Activated naive CD4-positive, alpha-beta T cell treated with anti-CD3 and anti-CD28 coated beads for 36 hours (primary cell): Measurements from ENCODE around the gene LRP8. TPM values are rescaled to one million over a fixed set of nuclear protein-coding genes. Genes with fewer than 3 reads are reported as not detected.

Experiments
- CTCF ChIA-PET: fragments of 350-600 bp; sonication (Branson Sonifier 250); formaldehyde crosslinking; loops from one replicate; lab custom pipeline; 2021; ENCODE audit warnings: antibody characterized with exemption; lab: Charles Lee
- DNase-seq: peaks from one replicate; pipeline ENCODE4 v3.0.0-alpha.2; 2020
- H3K27ac Mint-ChIP-seq: one replicate; pipeline ENCODE4 v1.8.0; 2021; ENCODE audit warnings: mild to moderate bottlenecking, mixed read lengths
- H3K27me3 Mint-ChIP-seq: one replicate; pipeline ENCODE4 v1.8.0; 2021; ENCODE audit warnings: low read depth, mixed read lengths
- H3K36me3 Mint-ChIP-seq: one replicate; pipeline ENCODE4 v1.8.0; 2021; ENCODE audit warnings: low read depth, mixed read lengths
- H3K4me1 Mint-ChIP-seq: one replicate; pipeline ENCODE4 v1.8.0; 2021; ENCODE audit warnings: low read depth, mixed read lengths
- H3K4me3 Mint-ChIP-seq: one replicate; pipeline ENCODE4 v1.8.0; 2021; ENCODE audit warnings: mild to moderate bottlenecking, moderate library complexity, mixed read lengths
- H3K9me3 Mint-ChIP-seq: one replicate; pipeline ENCODE4 v1.8.0; 2021; ENCODE audit warnings: mixed read lengths
- intact Hi-C: fragments of 100-400 bp; cut with micrococcal nuclease; formaldehyde crosslinking; loops from one replicate; pipeline ENCODE4 v1.15.1; 2023
- total RNA-seq, 2 experiments: library from RNA; stranded (reverse); gene quantifications; one replicate each; pipeline ENCODE4 v1.2.3, GENCODE V29; 2021

The LRP8 gene
- total RNA-seq, 2 experiments from 2014 or later, result 27.7 to 32.9 TPM

GRCh38 chr1:53368314-53369033, 40.6 kb upstream of the LRP8 start:
- Mint-ChIP-seq H3K27me3 (no peaks in the 10 kb centered on the region), H3K4me1 (peaks cover 19% of the 10 kb centered on the region), H3K9me3 (no peaks in the 10 kb centered on the region), H3K4me3 (peak overlapping the region; percentile 71), H3K36me3 (no peaks in the 10 kb centered on the region), H3K27ac (peak overlapping the region; percentile 54)
- CTCF ChIA-PET, result interaction anchor here (0.7 to 2.6 kb wide), 3 partner anchors 26 to 90 kb away, joined by 3 to 9 read pairs (median 3); no protein-coding TSS in a partner anchor
- intact Hi-C loops, result loop anchor here (1.0 to 2.0 kb wide), 2 partner anchors 42 to 74 kb away; no protein-coding TSS in a partner anchor
- DNase-seq, result no peak

- CTCF ChIA-PET, result interaction anchor here (0.7 to 2.6 kb wide), 2 partner anchors 26 to 89 kb away, joined by 3 to 9 read pairs; no protein-coding TSS in a partner anchor
- H3K27ac Mint-ChIP-seq, result peak overlapping the region; percentile 54
- peak; percentile 69 for DNase-seq
- H3K4me3 Mint-ChIP-seq, result peak overlapping the region; percentile 71
- H3K27me3 Mint-ChIP-seq, result no peaks in the 10 kb centered on the region
- H3K36me3 Mint-ChIP-seq, result no peaks in the 10 kb centered on the region
- intact Hi-C loops, result loop anchor here (1.0 to 2.0 kb wide), 2 partner anchors 41 to 73 kb away; no protein-coding TSS in a partner anchor
- H3K4me1 Mint-ChIP-seq, result peaks cover 19% of the 10 kb centered on the region
- H3K9me3 Mint-ChIP-seq, result no peaks in the 10 kb centered on the region
Measured at GRCh38 chr1:53367503-53368313, 39.8 kb upstream of the LRP8 start.

GRCh38 chr1:53366901-53367502, 39.1 kb upstream of the LRP8 start:
- Mint-ChIP-seq H3K36me3 (no peaks in the 10 kb centered on the region), H3K27me3 (no peaks in the 10 kb centered on the region), H3K4me3 (no peak overlapping the region), H3K27ac (no peak overlapping the region), H3K4me1 (peaks cover 19% of the 10 kb centered on the region), H3K9me3 (no peaks in the 10 kb centered on the region)
- intact Hi-C loops, result no loop called here
- no peak for DNase-seq
- CTCF ChIA-PET, result interaction anchor here (2.6 kb wide), 1 partner anchor 27 kb away, joined by 9 read pairs; no protein-coding TSS in a partner anchor

- H3K4me1 Mint-ChIP-seq, result peaks cover 19% of the 10 kb centered on the region
- no peaks in the 10 kb centered on the region for H3K36me3 Mint-ChIP-seq
- DNase-seq, result no peak
- CTCF ChIA-PET, result no interaction called here
- H3K27me3 Mint-ChIP-seq, result no peaks in the 10 kb centered on the region
- intact Hi-C loops, result no loop called here
- H3K9me3 Mint-ChIP-seq, result no peaks in the 10 kb centered on the region
- no peak overlapping the region for H3K27ac Mint-ChIP-seq
- no peak overlapping the region for H3K4me3 Mint-ChIP-seq
Measured at GRCh38 chr1:53365437-53366063, 37.7 kb upstream of the LRP8 start.

DNA sequence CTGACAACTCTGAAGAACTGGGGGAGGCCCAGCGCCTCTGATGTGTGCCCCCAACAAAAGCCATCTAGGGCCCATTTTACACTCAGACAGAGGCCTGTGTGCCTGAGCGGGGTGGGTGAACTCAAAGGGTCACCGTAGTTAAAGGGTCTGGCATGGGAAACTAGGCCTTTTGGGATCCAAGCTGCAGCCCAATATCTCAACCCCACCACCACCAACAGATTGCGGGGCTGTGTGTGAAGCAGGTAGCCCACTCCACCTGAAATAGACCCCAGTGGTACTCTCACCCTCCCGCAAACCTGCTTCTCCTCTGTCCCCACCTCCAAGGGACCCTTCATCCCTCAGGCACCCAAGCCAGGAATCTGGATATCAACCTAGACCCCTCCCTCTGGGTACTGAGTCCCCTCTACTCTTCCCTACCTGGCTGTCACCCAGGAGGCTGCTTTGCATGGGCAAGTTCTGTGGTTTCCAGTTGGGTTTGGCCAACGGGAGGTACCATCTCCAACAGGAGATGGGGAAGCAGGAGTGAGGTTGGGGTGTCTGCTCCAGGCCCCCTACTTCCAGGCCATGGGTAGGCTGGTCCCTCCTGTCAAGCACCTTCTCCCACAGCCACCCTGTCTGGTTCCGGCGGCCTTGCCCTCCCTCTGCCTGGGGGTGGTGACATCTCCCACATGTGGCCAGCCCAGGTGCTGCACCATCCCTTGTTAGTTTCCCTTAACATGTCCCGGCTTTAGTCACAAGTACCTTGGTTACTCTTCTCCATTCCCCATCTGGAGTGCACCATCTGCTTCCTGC, 35.2 kb upstream of the LRP8 start:
- no peak overlapping the region for H3K27ac Mint-ChIP-seq
- no peaks in the 10 kb centered on the region for H3K9me3 Mint-ChIP-seq
- H3K4me3 Mint-ChIP-seq, result no peak overlapping the region
- H3K27me3 Mint-ChIP-seq, result no peaks in the 10 kb centered on the region
- CTCF ChIA-PET, result no interaction called here
- H3K36me3 Mint-ChIP-seq, result no peaks in the 10 kb centered on the region
- H3K4me1 Mint-ChIP-seq, result peaks cover 11% of the 10 kb centered on the region
- no peak for DNase-seq
- intact Hi-C loops, result no loop called here

DNA sequence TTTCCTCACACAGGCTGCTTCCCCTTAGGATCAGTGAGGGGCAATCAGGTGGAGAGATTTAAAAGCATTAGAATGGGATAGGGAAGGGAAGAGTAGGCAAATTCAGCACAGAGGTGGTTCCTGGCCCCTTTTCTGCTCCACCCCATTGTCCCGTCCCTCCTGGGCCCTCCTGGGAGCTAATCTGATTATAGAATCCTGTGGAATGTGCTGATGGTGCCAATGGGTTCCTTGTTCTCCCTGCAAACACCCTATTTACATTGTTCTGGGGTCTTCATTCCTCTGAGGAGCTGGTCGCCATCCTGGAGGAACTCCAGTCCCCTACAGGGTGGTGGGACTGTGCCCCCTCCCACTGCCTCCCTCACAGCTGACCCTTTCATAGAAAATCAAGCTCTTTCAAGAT, 34.4 kb upstream of the LRP8 start:
- no peaks in the 10 kb centered on the region for H3K27me3 Mint-ChIP-seq
- intact Hi-C loops, result no loop called here
- CTCF ChIA-PET, result no interaction called here
- H3K27ac Mint-ChIP-seq, result no peak overlapping the region
- DNase-seq, result no peak
- no peaks in the 10 kb centered on the region for H3K9me3 Mint-ChIP-seq
- peaks cover 6% of the 10 kb centered on the region for H3K4me1 Mint-ChIP-seq
- H3K4me3 Mint-ChIP-seq, result no peak overlapping the region
- H3K36me3 Mint-ChIP-seq, result no peaks in the 10 kb centered on the region

GRCh38 chr1:53361541-53361961, 33.7 kb upstream of the LRP8 start:
- intact Hi-C loops, result no loop called here
- Mint-ChIP-seq H3K4me1 (peaks cover 3% of the 10 kb centered on the region), H3K9me3 (peaks cover 6% of the 10 kb centered on the region), H3K4me3 (no peak overlapping the region), H3K27me3 (no peaks in the 10 kb centered on the region), H3K36me3 (no peaks in the 10 kb centered on the region), H3K27ac (no peak overlapping the region)
- no peak for DNase-seq
- CTCF ChIA-PET, result no interaction called here

GRCh38 chr1:53359934-53360276, 32.0 kb upstream of the LRP8 start:
- DNase-seq, result no peak
- Mint-ChIP-seq H3K27ac (no peak overlapping the region), H3K9me3 (peaks cover 6% of the 10 kb centered on the region), H3K27me3 (no peaks in the 10 kb centered on the region), H3K4me1 (no peaks in the 10 kb centered on the region), H3K4me3 (no peak overlapping the region), H3K36me3 (no peaks in the 10 kb centered on the region)
- CTCF ChIA-PET, result no interaction called here
- intact Hi-C loops, result no loop called here

DNA sequence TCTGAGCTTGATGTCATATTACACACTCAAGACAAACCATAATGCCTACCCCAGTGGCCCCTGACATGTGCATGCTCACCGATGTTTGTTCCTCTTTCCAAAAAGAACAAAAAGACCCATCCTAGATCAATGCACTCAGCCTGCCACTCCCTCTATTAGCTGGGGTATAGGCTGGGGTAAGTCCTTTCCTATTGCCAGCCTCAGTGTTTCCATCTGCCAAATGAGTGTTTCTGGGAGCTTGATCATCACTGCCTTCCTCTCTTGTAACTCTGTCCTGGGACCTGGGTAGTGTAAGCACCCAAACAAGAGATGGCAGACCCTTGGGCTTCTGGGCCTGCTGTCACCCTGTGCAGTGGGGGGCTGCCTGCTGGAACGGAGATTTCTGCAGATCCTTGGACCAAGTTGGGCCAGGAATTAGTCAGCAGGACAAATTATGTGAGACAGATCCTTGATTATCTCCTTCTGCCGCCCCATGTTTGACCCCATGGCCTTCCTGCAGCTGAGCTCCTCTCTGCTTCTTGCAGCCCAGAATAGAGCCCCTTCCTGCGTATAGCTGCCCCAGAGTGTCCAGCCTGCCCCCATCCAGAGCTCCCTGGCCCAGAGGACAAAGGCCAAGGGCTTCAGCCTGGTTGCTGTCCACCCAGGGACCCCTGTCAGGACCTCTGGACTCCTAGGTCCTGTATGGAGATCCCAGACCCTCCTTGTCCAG, 31.5 kb upstream of the LRP8 start:
- no peaks in the 10 kb centered on the region for H3K4me1 Mint-ChIP-seq
- no peak overlapping the region for H3K4me3 Mint-ChIP-seq
- H3K9me3 Mint-ChIP-seq, result peaks cover 6% of the 10 kb centered on the region

GRCh38 chr1:53356637-53357036, 28.8 kb upstream of the LRP8 start:
- no peak for DNase-seq

More for the DNA sequence above, 31.5 kb upstream of the LRP8 start:
- Mint-ChIP-seq H3K27ac (no peak overlapping the region), H3K36me3 (no peaks in the 10 kb centered on the region), H3K27me3 (no peaks in the 10 kb centered on the region)
- CTCF ChIA-PET, result no interaction called here
- DNase-seq, result no peak
- intact Hi-C loops, result no loop called here

GRCh38 chr1:53354119-53354518, 26.2 kb upstream of the LRP8 start:
- no peaks in the 10 kb centered on the region for H3K36me3 Mint-ChIP-seq
- no peak overlapping the region for H3K4me3 Mint-ChIP-seq
- intact Hi-C loops, result no loop called here
- no peak for DNase-seq
- H3K27ac Mint-ChIP-seq, result no peak overlapping the region
- H3K9me3 Mint-ChIP-seq, result peaks cover 6% of the 10 kb centered on the region
- CTCF ChIA-PET, result no interaction called here
- no peaks in the 10 kb centered on the region for H3K4me1 Mint-ChIP-seq
- no peaks in the 10 kb centered on the region for H3K27me3 Mint-ChIP-seq

More at GRCh38 chr1:53356637-53357036, 28.8 kb upstream of the LRP8 start:
- Mint-ChIP-seq H3K4me1 (no peaks in the 10 kb centered on the region), H3K4me3 (no peak overlapping the region), H3K27me3 (no peaks in the 10 kb centered on the region), H3K36me3 (no peaks in the 10 kb centered on the region), H3K9me3 (peaks cover 6% of the 10 kb centered on the region), H3K27ac (no peak overlapping the region)
- CTCF ChIA-PET, result no interaction called here
- intact Hi-C loops, result no loop called here
